Loucy (cell line): ENCODE results near the gene PRKN.

Experiments
- H2AFZ ChIP-seq: fragments of 200-600 bp; sonication (generic); 2 replicates; pipeline ENCODE4 v1.6.0; 2016; ENCODE audit warnings: antibody characterized with exemption, mild to moderate bottlenecking, low read length, moderate library complexity
- H3F3A ChIP-seq: fragments of 200-600 bp; 2 replicates; pipeline ENCODE4 v1.6.0; 2016; ENCODE audit warnings: antibody characterized with exemption, low read depth, mild to moderate bottlenecking
- H3K27me3 ChIP-seq: fragments of 200-600 bp; sonication (generic); 2 replicates; pipeline ENCODE4 v1.6.1; 2014; ENCODE audit warnings: low read length, mild to moderate bottlenecking; ENCODE audit not compliant: insufficient read depth, poor library complexity, severe bottlenecking
- H3K36me3 ChIP-seq: fragments of 200-600 bp; sonication (generic); 2 replicates; pipeline ENCODE4 v1.6.1; 2016; ENCODE audit warnings: low read length; ENCODE audit not compliant: insufficient read depth
- H3K4me1 ChIP-seq: fragments of 200-600 bp; sonication (generic); 2 replicates; pipeline ENCODE4 v1.5.1; 2014; ENCODE audit warnings: low read length, mild to moderate bottlenecking; ENCODE audit not compliant: insufficient read depth, poor library complexity, severe bottlenecking
- H3K4me2 ChIP-seq: fragments of 200-600 bp; sonication (generic); 2 replicates; pipeline ENCODE4 v1.6.0; 2014; ENCODE audit warnings: antibody characterized with exemption, low read length, low read depth, mild to moderate bottlenecking; ENCODE audit not compliant: poor library complexity, severe bottlenecking
- H3K4me3 ChIP-seq: fragments of 200-600 bp; sonication (generic); 2 replicates; pipeline ENCODE4 v1.5.1; 2014; ENCODE audit warnings: low read length, mild to moderate bottlenecking, mixed read lengths; ENCODE audit not compliant: poor library complexity, severe bottlenecking
- H3K79me2 ChIP-seq: fragments of 200-600 bp; sonication (generic); 2 replicates; pipeline ENCODE4 v1.6.1; 2014; ENCODE audit warnings: low read length; ENCODE audit not compliant: insufficient read depth
- H3K9ac ChIP-seq: fragments of 200-600 bp; sonication (generic); 2 replicates; pipeline ENCODE4 v1.6.0; 2014; ENCODE audit warnings: mild to moderate bottlenecking, low read depth, low read length, moderate library complexity; ENCODE audit not compliant: poor library complexity, severe bottlenecking
- H3K9me2 ChIP-seq: fragments of 200-600 bp; sonication (generic); replicated peaks from 2 replicates; pipeline ENCODE4 v1.6.1; 2016; ENCODE audit warnings: low read depth, low read length, mixed read lengths
- H3K9me3 ChIP-seq: fragments of 200-600 bp; sonication (generic); 2 replicates; pipeline ENCODE4 v1.6.1; 2014; ENCODE audit warnings: mild to moderate bottlenecking, antibody characterized with exemption, low read length, low read depth; ENCODE audit not compliant: insufficient read depth
- H4K20me1 ChIP-seq: fragments of 200-600 bp; sonication (generic); 2 replicates; pipeline ENCODE4 v1.6.0; 2014; ENCODE audit warnings: antibody characterized with exemption, low read length, mild to moderate bottlenecking; ENCODE audit not compliant: insufficient read depth, poor library complexity, severe bottlenecking
- CTCF ChIP-seq: fragments of 200-600 bp; sonication (generic); conservative IDR thresholded peaks from 2 replicates; pipeline ENCODE4 v1.5.1; 2014; ENCODE audit warnings: mild to moderate bottlenecking, antibody characterized with exemption, low read length
- EZH2phosphoT487 ChIP-seq: fragments of 200-600 bp; IDR thresholded peaks from 2 replicates; pipeline ENCODE4 v1.6.1; 2018; ENCODE audit warnings: antibody characterized with exemption, mild to moderate bottlenecking, moderate library complexity, borderline replicate concordance

PRKN gene

GRCh38 chr6:162421004-162421403 is 306.6 kb downstream of the PRKN start:
- no peak overlapping the region for H3K4me2 ChIP-seq
- H3K4me3 ChIP-seq = no peak overlapping the region
- no peaks in the 10 kb centered on the region for H3K36me3 ChIP-seq
- H3K4me1 ChIP-seq = no peaks in the 10 kb centered on the region
- no peak overlapping the region for H3K9ac ChIP-seq
- peaks cover 2% of the 10 kb centered on the region; the same call in 1 of the 2 replicates for H3K9me3 ChIP-seq
- H2AFZ ChIP-seq = no peak overlapping the region
- H3K79me2 ChIP-seq = no peaks in the 10 kb centered on the region
- H3F3A ChIP-seq = no peaks in the 10 kb centered on the region
- no peak for TF ChIP-seq CTCF
- no peak for TF ChIP-seq EZH2phosphoT487
- no peaks in the 10 kb centered on the region for H3K27me3 ChIP-seq
- no peaks in the 10 kb centered on the region for H4K20me1 ChIP-seq
- H3K9me2 ChIP-seq = no peaks in the 10 kb centered on the region

DNA sequence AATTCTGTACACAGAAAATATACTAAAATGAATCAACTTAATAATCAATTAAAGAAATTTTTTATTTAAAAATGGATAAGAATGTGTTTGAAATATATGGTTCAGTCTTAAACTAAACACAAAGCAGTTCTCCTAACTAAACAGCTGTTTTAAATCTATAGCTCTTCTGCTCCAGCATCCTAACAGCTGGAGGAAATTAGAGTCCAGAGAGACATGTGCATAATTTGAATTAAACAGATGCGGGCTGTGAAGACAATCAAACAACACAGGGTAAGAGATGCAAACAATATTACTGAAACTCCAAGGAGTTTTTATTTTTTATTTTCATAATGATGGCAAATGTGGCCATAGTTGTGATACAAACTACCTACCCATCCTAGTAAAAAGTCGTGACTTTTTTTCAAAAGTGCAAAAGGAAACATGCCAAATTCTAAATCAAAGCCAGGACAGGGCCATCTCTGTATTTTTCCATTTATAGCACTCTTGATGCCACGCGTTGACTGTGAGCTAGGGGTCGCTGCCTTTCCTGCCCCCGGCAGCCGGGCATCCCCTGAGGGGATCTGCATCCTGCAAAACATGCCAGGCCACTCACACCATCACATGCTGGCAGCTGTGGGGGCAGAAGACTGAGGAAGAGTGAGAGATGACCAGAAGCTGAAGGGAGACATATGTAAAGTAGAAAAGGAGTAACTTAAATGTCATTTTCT is 310.6 kb downstream of the PRKN start:
- Histone ChIP-seq H4K20me1 (no peaks in the 10 kb centered on the region), H3K27me3 (no peaks in the 10 kb centered on the region), H3K36me3 (no peaks in the 10 kb centered on the region), H3K9ac (no peak overlapping the region), H3K4me1 (no peaks in the 10 kb centered on the region), H3K4me3 (no peak overlapping the region), H3K9me3 (peaks cover 2% of the 10 kb centered on the region; the same call in 1 of the 2 replicates), H3K4me2 (no peak overlapping the region), H3K79me2 (no peaks in the 10 kb centered on the region), H2AFZ (no peak overlapping the region), H3K9me2 (no peaks in the 10 kb centered on the region), H3F3A (no peaks in the 10 kb centered on the region)
- TF ChIP-seq EZH2phosphoT487 (no peak), CTCF (no peak)

GRCh38 chr6:162416307-162416706 is 311.3 kb downstream of the PRKN start:
- Histone ChIP-seq H3K9ac (no peak overlapping the region), H3K4me2 (no peak overlapping the region), H3K9me2 (no peaks in the 10 kb centered on the region), H3K36me3 (no peaks in the 10 kb centered on the region), H3F3A (no peaks in the 10 kb centered on the region), H3K9me3 (peaks cover 2% of the 10 kb centered on the region; the same call in 1 of the 2 replicates), H3K4me3 (no peak overlapping the region), H2AFZ (no peak overlapping the region), H4K20me1 (no peaks in the 10 kb centered on the region), H3K4me1 (no peaks in the 10 kb centered on the region), H3K27me3 (no peaks in the 10 kb centered on the region), H3K79me2 (no peaks in the 10 kb centered on the region)
- no peak for TF ChIP-seq EZH2phosphoT487
- no peak for TF ChIP-seq CTCF
